ENCODE measurements around the gene ITGB1BP2. TPM values are rescaled to one million over a fixed set of nuclear protein-coding genes. Genes with fewer than 3 reads are reported as not detected.
"Not testable (repeated sequence)": the region's sequence is repeated elsewhere in the genome, so short reads cannot be mapped to it uniquely, and the experiment has no call there.

Gene ITGB1BP2
- total and polyA plus RNA-seq, 4 donors: 0.23 to 3.3 (median 0.79) TPM

- peak; percentile 6 to 31 for TF ChIP-seq RAD21 (IDR thresholded peaks at IDR 0.05)
- H3K36me3 ChIP-seq (ENCODE audit: control insufficient read depth in 4 of 4, insufficient read depth in 3 of 4, low read depth in 1 of 4, low read length in 3 of 4); H3K27me3 ChIP-seq (ENCODE audit: control insufficient read depth in 4 of 4, insufficient read depth in 4 of 4, low read length in 3 of 4); H3K4me1 ChIP-seq (ENCODE audit: control insufficient read depth in 4 of 4, insufficient read depth in 4 of 4, low read length in 3 of 4); H3K9me3 ChIP-seq (ENCODE audit: control insufficient read depth in 4 of 4, low read length in 3 of 4); H3K27ac ChIP-seq (ENCODE audit: low read depth in 1 of 2, low read length in 2 of 2); H3K9ac ChIP-seq (ENCODE audit: low read depth in 1 of 2, low read length in 2 of 2); DNase-seq (ENCODE audit: low spot score); H3K4me3 ChIP-seq (ENCODE audit: low read depth in 1 of 3, low read length in 3 of 3): not testable (repeated sequence)
- WGBS: 39% methylated on average over 2 of the region's 6 CpGs
Measured at GRCh38 chrX:71349867-71350266, 48.3 kb downstream of the ITGB1BP2 start.

DNA sequence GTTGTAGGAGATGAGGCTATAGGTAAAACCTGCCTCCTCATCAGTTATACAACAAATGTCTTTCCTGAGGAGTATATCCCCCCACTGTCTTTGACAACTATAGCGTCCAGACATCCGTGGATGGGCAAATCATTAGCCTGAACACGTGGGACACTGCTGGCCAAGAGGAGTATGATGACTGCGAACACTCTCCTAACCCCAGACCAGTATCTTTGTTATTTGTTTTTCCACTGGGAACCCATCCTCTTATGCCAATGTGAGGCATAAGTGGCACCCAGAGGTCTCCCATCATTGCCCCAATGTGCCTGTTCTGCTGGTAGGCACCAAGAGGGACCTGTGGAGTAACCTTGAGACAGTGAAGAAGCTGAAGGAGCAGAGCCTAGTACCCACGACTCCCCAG, 50.9 kb downstream of the ITGB1BP2 start:
- not testable (repeated sequence) for DNase-seq (ENCODE audit: low spot score); H3K27me3 ChIP-seq (ENCODE audit: control insufficient read depth in 4 of 4, insufficient read depth in 4 of 4, low read length in 3 of 4); H3K36me3 ChIP-seq (ENCODE audit: control insufficient read depth in 4 of 4, insufficient read depth in 3 of 4, low read depth in 1 of 4, low read length in 3 of 4); H3K4me3 ChIP-seq (ENCODE audit: low read depth in 1 of 3, low read length in 3 of 3); H3K9ac ChIP-seq (ENCODE audit: low read depth in 1 of 2, low read length in 2 of 2); H3K27ac ChIP-seq (ENCODE audit: low read depth in 1 of 2, low read length in 2 of 2); H3K4me1 ChIP-seq (ENCODE audit: control insufficient read depth in 4 of 4, insufficient read depth in 4 of 4, low read length in 3 of 4); H3K9me3 ChIP-seq (ENCODE audit: control insufficient read depth in 4 of 4, low read length in 3 of 4)
- 53% methylated on average over 5 of the region's 5 CpGs for WGBS
- TF ChIP-seq EGR1 (IDR thresholded peaks at IDR 0.05; ENCODE audit: low read depth in 2 of 2): peak in 1 of 2 donors; percentile 16
- TF ChIP-seq HNF4A (conservative IDR thresholded peaks at IDR 0.05): peak in 1 of 2 donors; percentile 23
- TF ChIP-seq FOXA2 (IDR thresholded peaks at IDR 0.05): peak; percentile 23
- peak in 1 of 2 donors; percentile 44 for TF ChIP-seq RXRA (IDR thresholded peaks at IDR 0.05)

Other genes with a start within 250 kb of the ITGB1BP2 start
- 10 to 100 TPM; 13.1 to 21.7 TPM for gene SNX12, start 233.4 kb upstream of the ITGB1BP2 start, total RNA-seq
- gene SNX12, start 233.4 kb upstream of the ITGB1BP2 start, polyA plus RNA-seq: 10 to 100 TPM in 1 of 2 donors, 1 to 10 TPM in 1; 4.5 to 18.6 TPM
- gene FOXO4, start 205.9 kb upstream of the ITGB1BP2 start, total RNA-seq: 10 to 100 TPM in 1 of 2 donors, 1 to 10 TPM in 1; 3.7 to 38.2 TPM
- 1 to 10 TPM in 1 of 2 donors, under 1 TPM in 1; 0.50 to 4.2 TPM for gene FOXO4, start 205.9 kb upstream of the ITGB1BP2 start, polyA plus RNA-seq
- gene CXorf65, start 195.0 kb upstream of the ITGB1BP2 start, total RNA-seq: not detected
- gene CXorf65, start 195.0 kb upstream of the ITGB1BP2 start, polyA plus RNA-seq: not detected
- 1 to 10 TPM; 2.2 to 3.0 TPM for gene IL2RG, start 190.2 kb upstream of the ITGB1BP2 start, total RNA-seq
- 1 to 10 TPM; 3.6 to 4.0 TPM for gene IL2RG, start 190.2 kb upstream of the ITGB1BP2 start, polyA plus RNA-seq
- 10 to 100 TPM; 13.1 to 25.6 TPM for gene MED12, start 183.2 kb upstream of the ITGB1BP2 start, total RNA-seq
- gene MED12, start 183.2 kb upstream of the ITGB1BP2 start, polyA plus RNA-seq: 1 to 10 TPM; 3.2 to 5.4 TPM
- under 1 TPM; 0.17 to 0.23 TPM for gene NLGN3, start 156.9 kb upstream of the ITGB1BP2 start, total RNA-seq
- under 1 TPM; 0.11 to 0.13 TPM for gene NLGN3, start 156.9 kb upstream of the ITGB1BP2 start, polyA plus RNA-seq
- gene GJB1, start 78.5 kb upstream of the ITGB1BP2 start, total RNA-seq: 100 to 1,000 TPM in 1 of 2 donors, 10 to 100 TPM in 1; 77.1 to 167 TPM
- gene GJB1, start 78.5 kb upstream of the ITGB1BP2 start, polyA plus RNA-seq: 100 to 1,000 TPM; 232 to 251 TPM
- 10 to 100 TPM in 1 of 2 donors, 1 to 10 TPM in 1; 6.9 to 13.3 TPM for gene ZMYM3, start 47.6 kb upstream of the ITGB1BP2 start, total RNA-seq
- gene ZMYM3, start 47.6 kb upstream of the ITGB1BP2 start, polyA plus RNA-seq: 1 to 10 TPM; 4.5 to 5.5 TPM
- gene NONO, start 18.1 kb upstream of the ITGB1BP2 start, total RNA-seq: 100 to 1,000 TPM; 138 to 140 TPM
- gene NONO, start 18.1 kb upstream of the ITGB1BP2 start, polyA plus RNA-seq: 10 to 100 TPM; 66.1 to 74.7 TPM
- gene TAF1, start 64.6 kb downstream of the ITGB1BP2 start, total RNA-seq: 10 to 100 TPM; 25.3 to 37.7 TPM
- gene TAF1, start 64.6 kb downstream of the ITGB1BP2 start, polyA plus RNA-seq: 1 to 10 TPM; 2.8 to 4.0 TPM
- gene OGT, start 231.4 kb downstream of the ITGB1BP2 start, total RNA-seq: 10 to 100 TPM; 68.8 to 72.7 TPM
- 10 to 100 TPM; 10.8 to 25.9 TPM for gene OGT, start 231.4 kb downstream of the ITGB1BP2 start, polyA plus RNA-seq

All from liver (tissue), 9 donors.